ENCODE data around the gene OBP2A.

DNA sequence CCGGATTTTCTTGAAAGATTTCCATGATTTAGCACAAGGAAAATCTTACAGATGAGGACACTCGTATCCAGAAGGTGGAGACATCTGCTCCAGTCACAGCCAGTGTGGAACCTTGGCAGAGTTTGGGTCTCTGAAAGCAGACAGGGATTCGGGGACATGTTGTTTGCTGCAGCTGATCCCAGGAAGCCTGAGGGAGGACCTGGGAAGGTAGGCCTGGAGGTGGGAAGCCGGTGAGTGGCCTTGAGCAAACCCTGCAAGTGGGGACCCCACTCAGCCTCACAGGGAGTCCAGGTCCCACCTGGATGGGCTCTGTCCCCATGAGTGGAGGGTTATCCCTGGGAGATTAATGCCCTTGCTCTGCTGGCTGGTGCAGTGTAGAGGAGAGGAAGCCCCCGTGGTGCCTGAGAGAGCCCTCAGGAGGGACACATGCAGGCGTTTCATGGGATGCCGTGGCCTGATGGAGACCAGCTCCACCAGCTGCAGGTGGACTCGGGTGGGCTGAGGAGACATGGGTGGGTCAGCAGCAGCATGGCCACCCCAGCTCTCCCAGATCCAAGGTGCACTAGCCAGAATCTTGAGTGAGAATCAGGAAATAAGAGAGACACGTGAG, 37.6 kb upstream of the OBP2A start:
- TF ChIP-seq, protein P1, sequence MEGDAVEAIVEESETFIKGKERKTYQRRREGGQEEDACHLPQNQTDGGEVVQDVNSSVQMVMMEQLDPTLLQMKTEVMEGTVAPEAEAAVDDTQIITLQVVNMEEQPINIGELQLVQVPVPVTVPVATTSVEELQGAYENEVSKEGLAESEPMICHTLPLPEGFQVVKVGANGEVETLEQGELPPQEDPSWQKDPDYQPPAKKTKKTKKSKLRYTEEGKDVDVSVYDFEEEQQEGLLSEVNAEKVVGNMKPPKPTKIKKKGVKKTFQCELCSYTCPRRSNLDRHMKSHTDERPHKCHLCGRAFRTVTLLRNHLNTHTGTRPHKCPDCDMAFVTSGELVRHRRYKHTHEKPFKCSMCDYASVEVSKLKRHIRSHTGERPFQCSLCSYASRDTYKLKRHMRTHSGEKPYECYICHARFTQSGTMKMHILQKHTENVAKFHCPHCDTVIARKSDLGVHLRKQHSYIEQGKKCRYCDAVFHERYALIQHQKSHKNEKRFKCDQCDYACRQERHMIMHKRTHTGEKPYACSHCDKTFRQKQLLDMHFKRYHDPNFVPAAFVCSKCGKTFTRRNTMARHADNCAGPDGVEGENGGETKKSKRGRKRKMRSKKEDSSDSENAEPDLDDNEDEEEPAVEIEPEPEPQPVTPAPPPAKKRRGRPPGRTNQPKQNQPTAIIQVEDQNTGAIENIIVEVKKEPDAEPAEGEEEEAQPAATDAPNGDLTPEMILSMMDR (IDR thresholded peaks at IDR 0.05), result no peak
- no peak for TF ChIP-seq POLR2A (IDR thresholded peaks at IDR 0.05)
